HG03469 (cell line): ENCODE data around the gene ATF7.
"Not testable (repeated sequence)": the region's sequence is repeated elsewhere in the genome, so short reads cannot be mapped to it uniquely, and the experiment has no call there.

ENCODE experiments used
- ATAC-seq: cut with Tn5 transposase; IDR thresholded peaks from one replicate; pipeline ENCODE4 v1.9.1; 2021; ENCODE audit warnings: mild to moderate bottlenecking, moderate library complexity, moderate number of reproducible peaks; ENCODE audit not compliant: unreplicated experiment

Gene ATF7

DNA sequence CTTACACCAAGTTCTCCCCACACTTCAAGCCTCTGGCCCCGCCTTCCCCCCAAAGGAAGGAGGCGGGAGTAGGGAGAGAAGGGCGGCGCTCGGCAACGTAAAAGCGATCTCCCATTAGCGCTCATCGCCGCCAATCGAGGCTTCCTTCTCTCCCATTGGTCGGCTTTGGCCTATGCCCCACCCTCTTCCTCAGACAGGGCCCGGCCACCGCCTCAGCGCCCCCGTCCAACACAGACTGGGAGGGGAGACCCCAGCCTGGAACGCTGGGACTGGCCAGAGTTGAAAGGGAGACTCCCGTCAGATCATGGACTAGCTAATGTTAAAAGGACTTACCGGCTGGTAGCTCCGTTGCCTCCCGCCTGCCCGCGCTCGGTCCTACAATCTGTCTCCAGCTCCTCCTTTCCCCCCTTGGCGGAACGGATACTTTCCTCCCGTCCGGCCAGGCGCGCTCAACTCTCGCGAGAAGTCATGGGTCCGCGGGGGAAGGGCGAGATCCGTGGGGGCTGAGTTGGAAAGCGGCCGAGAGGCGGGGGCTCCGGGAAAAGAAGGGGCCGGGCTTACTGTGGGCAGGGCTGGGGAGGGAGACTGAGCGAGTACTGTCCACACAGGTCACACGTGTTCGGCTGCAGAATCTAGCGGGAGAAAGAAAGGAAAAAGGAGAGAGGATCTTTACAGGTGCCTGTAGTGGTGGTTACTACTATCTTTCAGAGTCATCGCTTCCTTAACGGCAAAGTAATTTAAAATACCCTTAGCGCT, at the start of gene ATF7:
Gene ATF7 (minus strand): TSS at position 437 of the 756 bp plus-strand sequence. CDS start 25,382 bp downstream, outside the sequence.
- peak; percentile 90 for ATAC-seq

DNA sequence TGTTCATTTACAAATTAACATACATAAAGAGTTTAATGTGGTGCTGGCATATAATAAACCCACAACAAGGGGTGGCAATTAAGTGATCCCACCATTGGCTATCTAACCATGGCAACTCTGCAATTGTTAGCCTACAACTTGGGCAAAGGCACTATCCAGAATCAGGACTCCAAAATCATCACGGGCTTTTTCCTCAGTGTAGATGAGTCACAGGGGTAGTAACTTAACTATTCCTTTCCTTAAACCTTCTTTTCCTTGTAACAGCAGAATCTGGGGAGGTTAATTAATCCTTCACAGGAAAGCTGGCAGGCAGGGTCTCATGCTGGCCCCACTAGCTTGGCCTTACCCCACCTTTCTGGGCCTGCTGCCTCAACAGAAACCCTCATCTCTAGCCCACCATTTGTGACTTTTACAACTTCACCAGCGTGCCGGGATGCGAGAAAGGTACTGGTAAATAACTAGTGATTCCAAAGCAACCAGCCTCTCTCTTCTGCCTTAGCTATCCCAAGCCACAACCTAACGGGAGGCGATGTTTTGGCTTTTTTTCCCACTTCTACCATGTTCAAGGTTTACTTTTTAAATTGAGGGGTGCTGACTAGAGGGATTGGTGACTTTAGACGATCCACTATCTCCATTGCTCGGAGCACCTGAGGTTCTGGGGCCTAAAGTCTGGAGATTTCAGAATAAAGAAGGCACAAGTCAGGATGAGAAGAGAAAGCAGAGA, 49.0 kb upstream of the ATF7 start:
- no peak for ATAC-seq

DNA sequence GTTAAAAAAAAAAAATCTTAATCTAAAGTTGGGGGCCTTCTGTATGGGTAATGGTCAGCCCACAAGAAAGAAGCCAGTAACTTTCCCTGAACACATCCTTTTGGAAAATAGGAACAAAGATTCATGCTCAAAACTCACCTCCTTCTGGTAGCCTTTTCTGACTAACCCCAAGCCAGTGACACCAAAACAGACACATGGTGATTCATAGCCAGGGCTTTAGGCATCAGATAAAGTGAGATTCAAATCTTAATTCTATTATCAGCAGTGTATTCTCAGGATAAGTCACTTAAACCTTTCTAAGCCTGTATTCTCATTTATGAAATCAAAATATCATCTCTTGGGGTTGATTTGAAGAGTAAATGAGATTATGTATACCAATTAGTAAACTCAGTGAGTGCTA, 44.8 kb upstream of the ATF7 start:
- ATAC-seq, result no peak

DNA sequence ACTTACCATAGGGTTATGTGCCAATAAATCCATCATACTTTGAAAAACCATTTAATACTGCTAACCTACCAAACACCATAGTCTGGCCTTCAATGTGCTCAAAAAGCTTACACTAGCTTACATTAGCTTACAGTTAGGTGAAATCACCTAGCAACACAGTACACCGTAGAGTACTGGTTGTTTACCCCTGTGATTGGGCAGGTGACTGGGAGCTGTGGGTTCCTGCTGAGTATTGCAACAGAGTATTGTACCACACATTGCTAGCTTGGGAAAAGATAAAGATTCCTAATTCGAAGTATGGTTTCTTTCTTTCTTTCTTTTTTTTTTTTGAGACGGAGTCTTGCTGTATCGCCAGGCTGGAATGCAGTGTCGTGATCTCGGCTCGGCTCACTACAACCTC, 44.1 kb upstream of the ATF7 start:
- no peak for ATAC-seq

DNA sequence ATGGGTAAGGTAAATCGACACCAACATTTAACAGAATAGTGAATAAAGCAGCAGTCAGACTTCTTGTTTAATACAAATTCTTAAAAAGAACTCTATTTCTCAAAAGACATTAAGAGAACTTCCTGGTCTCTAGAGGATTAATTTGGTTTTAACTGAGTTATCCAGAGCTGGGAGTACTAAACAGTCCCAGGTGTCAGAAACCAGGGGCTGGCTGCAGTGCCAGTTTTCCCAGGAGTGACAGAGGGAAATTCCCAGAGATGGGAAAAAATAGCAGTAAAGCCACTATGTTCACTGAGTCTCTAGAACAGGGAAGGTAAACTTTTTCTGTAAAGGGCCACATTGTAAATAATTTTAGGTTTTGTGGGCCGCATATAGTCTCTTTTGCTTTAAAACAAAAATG, 40.9 kb upstream of the ATF7 start:
- no peak for ATAC-seq

DNA sequence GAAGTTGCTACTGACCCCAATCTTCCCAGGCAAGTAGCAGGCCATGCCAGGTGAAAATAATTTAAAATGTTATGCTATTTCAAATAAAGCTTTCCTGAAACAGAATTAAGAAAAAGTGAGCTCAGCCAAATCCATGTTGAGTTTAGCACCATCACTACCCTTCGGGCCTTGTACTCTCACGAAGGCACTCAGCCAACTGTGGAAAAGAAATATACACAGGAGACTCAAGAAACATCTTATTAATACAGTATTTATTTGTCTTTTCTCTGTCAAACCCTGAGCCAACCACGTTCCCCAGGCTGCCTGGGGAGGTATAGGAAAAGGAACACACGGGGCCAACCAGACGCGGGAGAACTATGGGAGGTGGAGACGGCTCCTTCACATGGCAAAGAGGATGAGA, 38.8 kb upstream of the ATF7 start:
- no peak for ATAC-seq

DNA sequence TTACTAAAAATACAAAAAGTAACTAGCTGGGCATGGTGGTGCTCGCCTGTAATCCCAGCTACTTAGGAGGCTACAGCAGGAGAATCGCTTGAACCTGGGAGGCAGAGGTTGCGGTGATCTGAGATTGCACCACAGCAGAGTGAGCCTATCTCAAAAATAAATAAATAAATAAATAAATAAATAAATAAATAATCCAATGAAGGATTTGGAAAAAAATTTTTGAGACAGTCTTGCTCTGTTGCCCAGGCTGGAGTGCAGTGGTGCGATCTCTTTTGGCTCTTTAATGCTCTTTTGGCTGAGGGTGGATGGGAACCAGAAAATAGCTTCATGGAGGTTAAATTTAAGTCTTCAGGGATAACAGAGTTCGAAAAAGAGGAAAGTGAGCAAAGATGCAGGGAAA, 38.0 kb upstream of the ATF7 start:
- no peak for ATAC-seq

DNA sequence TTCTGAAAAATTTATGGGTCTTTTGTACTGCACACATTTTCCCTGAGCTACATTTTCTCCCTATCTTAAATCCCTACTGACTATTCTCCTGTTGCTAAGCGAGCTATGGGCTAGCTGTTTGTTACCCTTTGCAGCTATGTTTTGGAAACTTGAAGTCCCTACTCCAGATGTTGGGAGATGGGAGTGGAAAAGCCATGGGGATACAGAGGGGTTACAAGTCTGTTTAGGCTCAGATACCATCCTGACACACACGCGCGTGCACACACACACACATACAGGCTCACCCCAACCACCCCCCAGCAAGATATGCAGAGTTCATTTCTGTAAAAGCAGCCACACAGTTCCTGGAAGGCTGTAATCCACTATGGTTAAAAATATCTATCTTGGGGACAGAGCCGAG, 33.9 kb upstream of the ATF7 start:
- no peak for ATAC-seq

DNA sequence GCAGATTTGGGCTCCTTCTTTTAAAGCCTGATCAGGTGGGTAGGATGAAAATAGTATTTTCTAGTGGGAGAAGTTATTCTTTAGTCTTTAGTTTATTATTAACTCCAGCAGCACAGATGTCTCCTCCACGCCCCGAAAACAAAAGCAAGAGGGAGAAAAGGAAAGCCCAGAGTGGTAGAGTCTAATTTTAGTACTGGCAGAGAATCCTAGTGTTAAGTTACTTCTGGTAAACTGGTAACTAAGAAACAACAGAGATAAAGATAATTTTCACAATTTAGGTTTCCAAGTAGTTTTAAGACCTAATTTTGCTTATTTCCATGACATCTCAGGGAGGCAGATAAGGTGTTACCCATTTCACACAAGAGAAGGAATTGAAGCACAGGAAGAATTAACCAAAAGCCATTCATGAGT, 33.4 kb upstream of the ATF7 start:
- no peak for ATAC-seq

DNA sequence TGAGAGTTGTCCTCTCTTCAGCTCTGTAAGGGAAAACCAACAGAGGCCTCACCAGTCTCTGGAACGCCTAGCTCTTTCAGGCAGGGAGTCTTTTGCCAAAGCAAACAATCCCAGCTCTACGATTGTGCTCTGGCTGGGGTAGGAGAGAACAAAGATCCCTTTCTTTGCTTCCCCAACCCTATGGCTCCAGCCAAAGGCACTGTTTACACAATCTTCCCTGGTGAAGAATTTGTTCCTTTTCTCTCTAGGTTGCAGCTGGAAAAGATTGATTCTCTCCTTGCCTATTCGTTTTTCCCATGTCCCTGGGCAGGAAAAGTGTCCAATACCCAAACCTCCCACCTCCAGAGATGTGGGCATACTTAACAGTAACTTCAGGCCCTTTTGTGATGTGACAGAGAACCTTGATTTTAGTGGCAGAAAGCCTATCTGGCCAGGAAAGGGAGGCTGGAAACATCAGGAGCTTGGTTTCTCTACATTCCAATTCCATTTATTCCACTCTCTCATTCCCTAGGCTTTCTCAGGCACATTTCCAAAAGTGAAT, 32.9 kb upstream of the ATF7 start:
- no peak for ATAC-seq

DNA sequence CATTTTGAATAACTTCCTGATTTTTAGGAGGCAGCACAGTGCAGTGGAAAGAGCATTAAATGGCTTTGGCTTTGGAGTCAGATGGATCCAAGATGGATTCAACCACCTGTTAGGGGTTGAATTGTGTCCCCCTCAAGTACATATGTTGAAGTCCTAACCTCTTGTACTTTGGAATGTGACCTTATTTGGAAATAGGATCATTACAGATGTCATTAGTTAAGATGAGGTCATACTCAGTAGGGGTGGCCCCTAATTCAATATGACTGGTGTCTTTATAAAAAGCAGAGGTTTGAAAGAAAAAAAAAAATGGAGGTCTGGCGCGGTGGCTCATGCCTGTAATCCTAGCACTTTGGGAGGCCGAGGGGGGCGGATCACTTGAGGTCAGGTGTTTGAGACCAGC, 30.9 kb upstream of the ATF7 start:
- ATAC-seq, result no peak

DNA sequence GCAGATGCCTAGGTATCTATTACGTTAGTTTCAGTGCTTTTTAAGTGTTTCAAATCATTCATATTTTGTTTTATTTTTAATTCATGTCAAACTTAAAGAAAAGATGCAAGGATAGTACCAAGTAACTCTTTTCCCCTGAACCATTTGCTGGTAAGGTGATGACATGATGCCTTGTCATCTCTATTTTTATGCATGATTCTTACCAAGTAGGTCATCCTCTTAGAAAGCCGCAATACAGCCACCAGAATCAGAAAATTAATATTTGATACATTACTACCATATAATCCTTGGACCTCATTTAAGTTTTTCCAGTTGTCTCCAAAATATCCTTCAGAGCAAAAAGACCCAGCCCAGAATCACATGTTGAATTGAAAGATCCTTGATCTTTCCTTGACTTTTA, 27.4 kb upstream of the ATF7 start:
- ATAC-seq, result no peak

DNA sequence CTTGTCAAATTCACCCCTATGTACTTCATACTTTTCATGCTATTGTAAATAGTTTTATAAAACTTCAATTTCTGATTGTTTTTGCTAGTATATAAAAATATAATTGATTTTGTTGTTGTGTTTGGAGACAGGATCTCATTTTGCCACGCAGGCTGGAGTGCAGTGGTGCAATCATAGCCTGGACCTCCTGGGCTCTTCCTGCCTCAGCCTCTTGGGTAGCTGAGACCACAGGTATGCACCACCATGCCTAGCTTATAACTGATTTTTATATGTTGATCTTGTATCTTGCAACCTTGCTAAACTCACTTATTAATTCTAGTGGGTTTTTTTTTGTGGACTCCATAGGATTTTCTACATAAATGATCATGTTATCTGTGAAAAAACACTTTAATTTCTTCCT, 26.2 kb upstream of the ATF7 start:
- no peak for ATAC-seq

DNA sequence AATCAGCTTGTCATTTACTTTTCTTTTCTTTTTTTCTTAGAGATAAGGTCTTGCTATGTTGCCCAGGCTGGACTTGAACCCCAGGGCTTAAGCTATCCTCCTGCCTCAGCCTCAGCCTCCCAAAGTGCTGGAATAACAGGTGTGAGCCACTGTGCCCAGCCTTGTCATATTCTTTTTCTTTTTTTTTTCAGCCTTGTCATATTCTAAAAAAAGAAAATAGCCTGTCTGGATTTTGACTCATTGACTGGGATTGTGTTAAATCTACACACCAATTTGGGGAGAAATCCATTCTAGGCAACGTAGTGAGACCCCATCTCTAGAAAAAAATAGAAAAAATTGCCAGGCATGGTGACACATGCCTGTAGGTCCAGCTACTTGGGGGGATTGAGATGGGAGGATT, 25.6 kb upstream of the ATF7 start:
- ATAC-seq, result no peak

DNA sequence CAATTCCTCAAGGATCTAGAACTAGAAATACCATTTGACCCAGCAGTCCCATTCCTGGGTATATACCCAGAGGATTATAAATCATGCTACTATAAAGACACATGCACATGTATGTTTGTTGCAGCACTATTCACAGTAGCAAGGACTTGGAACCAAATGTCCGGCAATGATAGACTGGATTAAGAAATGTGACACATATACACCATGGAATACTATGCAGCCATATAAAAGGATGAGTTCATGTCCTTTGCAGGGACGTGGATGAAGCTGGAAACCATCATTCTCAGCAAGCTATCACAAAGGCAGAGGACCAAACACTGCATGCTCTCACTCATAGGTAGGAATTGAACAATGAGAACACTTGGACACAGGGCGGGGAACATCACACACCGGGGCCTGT, 20.1 kb upstream of the ATF7 start:
- not testable (repeated sequence) for ATAC-seq

DNA sequence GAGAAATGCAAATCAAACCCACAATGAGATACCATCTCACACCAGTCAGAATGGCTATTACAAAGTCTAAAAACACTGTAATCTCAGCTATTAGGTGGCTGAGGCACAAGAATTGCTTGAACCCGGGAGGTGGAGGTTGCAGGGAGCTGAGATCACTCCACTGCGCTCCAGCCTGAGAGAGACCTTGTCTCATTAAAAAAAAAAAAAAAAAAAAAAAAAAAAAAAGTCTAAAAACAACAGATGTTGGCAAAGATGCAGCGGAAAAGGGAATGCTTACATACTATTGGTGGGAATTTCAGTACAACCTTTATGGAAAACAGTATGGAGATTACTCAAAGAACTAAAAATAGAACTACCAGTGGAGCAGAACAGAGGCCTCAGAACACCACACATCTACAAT, 19.0 kb upstream of the ATF7 start:
- ATAC-seq, result no peak

DNA sequence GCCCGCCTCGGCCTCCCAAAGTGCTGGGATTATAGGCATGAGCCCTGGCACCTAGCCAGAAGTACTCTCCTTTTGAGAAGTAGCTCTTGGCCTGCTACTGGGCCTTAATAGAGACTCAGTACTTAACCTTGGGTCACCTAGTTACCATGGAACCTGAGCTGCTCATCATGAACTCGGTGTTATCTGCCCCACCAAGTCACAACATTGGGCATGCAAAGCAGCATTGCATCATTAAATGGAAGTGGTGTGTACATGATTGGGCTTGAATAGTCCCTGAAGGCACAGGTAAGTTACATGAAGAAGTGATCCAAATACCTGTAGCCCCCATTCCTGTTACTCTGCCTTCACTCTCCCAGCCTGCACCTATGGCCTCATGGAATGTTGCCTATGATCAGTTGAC, 18.0 kb upstream of the ATF7 start:
- no peak for ATAC-seq

DNA sequence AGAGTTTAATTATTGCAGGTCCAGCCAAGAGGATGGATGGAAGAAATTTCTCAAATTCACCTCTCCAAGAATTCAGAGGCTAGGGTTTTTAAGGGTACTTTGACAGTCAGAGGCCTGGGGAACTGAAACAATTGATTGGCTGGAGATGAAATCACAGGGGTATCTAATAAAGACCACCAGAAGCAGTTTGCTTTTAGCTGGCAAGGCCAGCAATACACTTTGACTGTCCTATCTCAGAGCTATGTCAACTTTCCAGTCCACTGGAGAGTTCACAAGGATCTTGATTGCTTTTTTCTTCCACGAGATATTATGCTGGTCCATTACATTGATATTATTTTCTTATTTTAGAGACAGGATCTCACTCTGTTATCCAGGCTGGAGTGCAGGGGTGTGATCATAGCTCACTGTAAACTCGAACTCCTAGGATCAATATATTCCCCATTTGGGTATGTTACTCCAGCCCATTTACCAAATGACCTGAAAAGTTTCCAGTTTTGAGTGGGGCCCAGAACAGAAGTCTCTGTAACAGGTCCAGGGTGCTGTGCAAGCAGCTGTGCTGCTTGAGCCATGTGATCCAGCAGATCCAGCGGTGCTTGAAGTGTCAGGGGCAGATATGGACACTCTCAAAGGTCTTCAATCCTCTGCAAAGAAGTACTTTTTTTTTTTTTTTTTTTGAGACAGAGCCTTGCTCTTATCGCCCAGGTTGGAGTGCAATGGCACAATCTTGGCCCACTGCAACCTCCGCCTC, 17.2 kb upstream of the ATF7 start:
- no peak for ATAC-seq

DNA sequence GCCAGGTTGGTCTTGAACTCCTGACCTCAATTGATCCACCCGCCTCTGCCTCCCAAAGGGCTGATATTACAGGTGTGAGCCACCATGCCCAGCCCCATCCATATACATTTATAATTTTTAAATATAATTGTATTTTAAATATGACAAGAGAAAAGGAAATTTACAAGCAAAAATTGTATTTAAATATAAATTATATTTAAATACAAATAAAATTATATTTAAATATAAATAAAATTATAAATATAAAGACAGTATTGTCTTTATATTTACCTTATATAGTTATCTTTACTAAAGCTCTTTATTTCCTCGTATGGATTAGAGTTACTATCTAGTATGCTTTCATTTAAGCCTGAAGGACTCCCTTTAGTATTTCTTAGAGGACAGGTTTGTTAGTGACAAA, 11.9 kb upstream of the ATF7 start:
- no peak for ATAC-seq

DNA sequence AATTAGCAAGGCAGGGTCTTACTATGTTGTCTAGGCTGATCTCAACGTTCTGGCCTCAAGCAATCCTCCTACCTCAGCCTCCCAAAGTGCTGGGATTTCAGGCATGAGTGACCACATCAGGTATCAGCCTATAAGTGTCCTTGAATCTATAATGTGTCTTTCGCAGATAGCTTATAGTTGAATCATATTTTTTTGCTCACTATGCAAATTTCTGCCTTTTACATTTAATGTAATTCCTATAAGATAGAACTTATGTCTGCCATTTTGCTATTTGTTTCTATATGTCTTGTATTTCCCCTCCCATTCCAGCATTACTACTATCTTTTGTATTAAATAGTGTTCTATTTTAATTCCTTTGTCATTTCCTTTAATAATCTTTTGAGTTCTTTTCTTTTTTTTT, 10.5 kb upstream of the ATF7 start:
- no peak for ATAC-seq

DNA sequence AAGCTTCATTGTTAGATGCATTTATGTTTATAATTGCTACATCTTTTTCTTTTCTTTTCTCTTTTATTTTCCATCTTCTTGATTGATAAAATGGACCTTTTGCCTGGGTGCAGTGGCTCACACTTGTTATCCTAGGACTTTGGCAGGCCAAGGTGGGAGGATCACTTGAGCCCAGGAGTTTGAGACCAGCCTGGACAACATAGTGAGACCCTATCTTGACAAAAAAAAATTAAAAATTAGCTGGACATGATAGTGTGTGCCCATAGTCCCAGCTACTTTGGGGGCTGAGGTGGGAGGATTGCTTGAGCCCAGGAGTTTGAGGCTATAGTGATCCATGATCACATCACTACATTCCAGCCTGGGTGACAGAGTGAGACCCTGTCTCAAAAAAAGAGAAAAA, 9.5 kb upstream of the ATF7 start:
- ATAC-seq, result not testable (repeated sequence)

DNA sequence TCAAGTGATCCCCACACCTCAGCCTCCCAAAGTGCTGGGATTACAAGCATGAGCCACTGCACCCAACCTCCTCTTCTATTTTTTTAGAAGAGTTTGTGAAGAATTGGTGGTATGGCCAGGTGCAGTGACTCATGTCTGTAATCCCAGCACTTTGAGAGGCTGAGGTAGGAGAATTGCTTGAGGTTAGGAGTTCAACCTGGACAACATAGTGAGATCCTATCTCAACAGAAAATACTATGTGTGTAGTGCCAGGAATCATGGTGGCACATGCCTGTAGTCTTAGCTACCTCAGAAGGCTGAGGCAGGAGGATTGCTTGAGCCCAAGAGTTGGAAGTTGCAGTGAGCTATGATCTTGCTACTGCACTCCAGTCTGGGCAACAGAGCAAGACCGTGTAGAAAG, 5.5 kb upstream of the ATF7 start:
- no peak for ATAC-seq
